B cell (primary cell): ENCODE measurements around the gene APLP2. TPM values are rescaled to one million over a fixed set of nuclear protein-coding genes. Genes with fewer than 3 reads are reported as not detected.

Source experiments
- ATAC-seq: fragments of 200-7000 bp; cut with Tn5 transposase; one replicate; pipeline ENCODE4 v1.10.0; 2021; ENCODE audit warnings: low read depth, mild to moderate bottlenecking, moderate number of reproducible peaks, moderate library complexity
- CTCF ChIA-PET: fragments of 350-600 bp; sonication (Branson Sonifier 250); formaldehyde crosslinking; loops from one replicate; lab custom pipeline; 2021; ENCODE audit warnings: antibody characterized with exemption, inconsistent platforms; lab: Charles Lee
- POLR2A ChIA-PET: fragments of 350-600 bp; sonication (Branson Sonifier 250); formaldehyde crosslinking; loops from one replicate; lab custom pipeline; 2021; ENCODE audit warnings: antibody characterized with exemption; lab: Charles Lee
- DNase-seq: peaks from one replicate; pipeline ENCODE4 v3.0.0; 2013
- H2AFZ ChIP-seq: 2 replicates; pipeline ENCODE4 v1.6.1; 2012; ENCODE audit warnings: mild to moderate bottlenecking, low read depth, low read length; ENCODE audit not compliant: insufficient read depth, poor library complexity, severe bottlenecking
- H3K27ac ChIP-seq, 2 donors: 1 replicate in 1 of 2; 2 replicates in 1 of 2; pipeline ENCODE4 v1.5.1; 2012 to 2013; ENCODE audit warnings: low read length in 2 of 2, mild to moderate bottlenecking in 2 of 2, moderate library complexity in 1 of 2
- H3K27me3 ChIP-seq, 4 experiments: fragments of 200-600 bp in 1 of 4; sonication (generic) in 1 of 4; replicated peaks in 1 of 4; 1 replicate in 2 of 4; 2 replicates in 2 of 4; pipeline versions ENCODE4 v1.6.1 to v1.7.0; 2013 to 2016; ENCODE audit warnings: low read length in 3 of 4, mild to moderate bottlenecking in 2 of 4, mixed read lengths in 1 of 4, moderate library complexity in 1 of 4; ENCODE audit not compliant: insufficient read depth in 4 of 4, control insufficient read depth in 3 of 4; ENCODE audit errors: control extremely low read depth in 1 of 4
- H3K36me3 ChIP-seq, 2 experiments: replicated peaks in 1 of 2; 1 replicate in 1 of 2; 2 replicates in 1 of 2; pipeline versions ENCODE4 v1.6.1 to v1.7.1; 2013; ENCODE audit warnings: low read length in 1 of 2; ENCODE audit not compliant: insufficient read depth in 2 of 2, control insufficient read depth in 1 of 2; ENCODE audit errors: control extremely low read depth in 1 of 2, extremely low read depth in 1 of 2
- H3K4me1 ChIP-seq, 2 donors: fragments of 200-600 bp in 1 of 2; sonication (generic) in 1 of 2; 1 replicate in 1 of 2; 2 replicates in 1 of 2; pipeline versions ENCODE4 v1.5.1 to v1.6.1; 2013 to 2017; ENCODE audit warnings: low read length in 2 of 2; ENCODE audit not compliant: control insufficient read depth in 2 of 2, insufficient read depth in 2 of 2
- H3K4me2 ChIP-seq: replicated peaks from 2 replicates; pipeline ENCODE3; 2012; ENCODE audit warnings: mild to moderate bottlenecking, low read depth, low read length; ENCODE audit not compliant: poor library complexity, severe bottlenecking
- H3K4me3 ChIP-seq, 5 experiments: fragments of 200-600 bp in 1 of 5; sonication (generic) in 1 of 5; 1 replicate in 3 of 5; 2 replicates in 2 of 5; pipeline versions ENCODE4 v1.5.1 to v1.7.0; 2011 to 2016; ENCODE audit warnings: low read length in 4 of 5, mild to moderate bottlenecking in 4 of 5, low read depth in 2 of 5, control low read depth in 1 of 5, moderate library complexity in 1 of 5; ENCODE audit not compliant: insufficient read depth in 1 of 5; ENCODE audit errors: control extremely low read depth in 1 of 5, extremely low read depth in 1 of 5
- H3K79me2 ChIP-seq: fragments of 200-600 bp; sonication (generic); one replicate; pipeline ENCODE4 v1.6.0; 2016; ENCODE audit warnings: low read length; ENCODE audit not compliant: control insufficient read depth, insufficient read depth
- H3K9ac ChIP-seq: fragments of 200-600 bp; sonication (generic); 2 replicates; pipeline ENCODE4 v1.6.1; 2017; ENCODE audit warnings: mild to moderate bottlenecking, low read length, moderate library complexity
- H3K9me3 ChIP-seq, 3 donors: one replicate each; pipeline versions ENCODE4 v1.6.1 to v1.7.1; 2013; ENCODE audit warnings: low read length in 2 of 3; ENCODE audit not compliant: control insufficient read depth in 2 of 3, insufficient read depth in 1 of 3; ENCODE audit errors: control extremely low read depth in 1 of 3
- H4K20me1 ChIP-seq: 2 replicates; pipeline ENCODE4 v1.6.0; 2012; ENCODE audit warnings: mild to moderate bottlenecking, low read length; ENCODE audit not compliant: insufficient read depth, control insufficient read depth, poor library complexity, severe bottlenecking
- H3K27ac Mint-ChIP-seq: one replicate; pipeline ENCODE4 v1.8.0; 2021; ENCODE audit warnings: mixed read lengths
- H3K27me3 Mint-ChIP-seq: one replicate; pipeline ENCODE4 v1.8.0; 2021; ENCODE audit warnings: mixed read lengths
- H3K4me1 Mint-ChIP-seq: one replicate; pipeline ENCODE4 v1.8.0; 2021; ENCODE audit warnings: mixed read lengths
- H3K4me3 Mint-ChIP-seq: one replicate; pipeline ENCODE4 v1.8.0; 2021; ENCODE audit warnings: mixed read lengths
- H3K9me3 Mint-ChIP-seq: one replicate; pipeline ENCODE4 v1.8.0; 2022; ENCODE audit warnings: mixed read lengths; ENCODE audit not compliant: insufficient read depth
- CTCF ChIP-seq: fragments of 200-600 bp; IDR thresholded peaks from one replicate; pipeline ENCODE4 v1.8.0; 2022; ENCODE audit warnings: antibody characterized with exemption, mild to moderate bottlenecking
- EZH2 ChIP-seq: IDR thresholded peaks from 2 replicates; pipeline ENCODE4 v1.6.1; 2012; ENCODE audit warnings: borderline replicate concordance, low read depth, mild to moderate bottlenecking, moderate library complexity, low read length; ENCODE audit not compliant: insufficient read depth, poor library complexity, severe bottlenecking
- WGBS: methylation state at CpG from one replicate; pipeline ENCODE4 v1.1.5; 2013; ENCODE audit warnings: missing lambda C conversion rate; ENCODE audit not compliant: insufficient coverage; 5-methylcytosine and 5-hydroxymethylcytosine counted together
- intact Hi-C: fragments of 100-400 bp; cut with micrococcal nuclease; formaldehyde crosslinking; loops from one replicate; pipeline ENCODE4 v1.10.0; 2022
- polyA plus RNA-seq: library from polyadenylated mRNA; depleted of rRNA; stranded (reverse); fragments of >200 nt; gene quantifications from 2 replicates; pipeline ENCODE4 v1.2.3, GENCODE V29; 2012
- total RNA-seq, 2 donors: library from RNA; stranded (reverse); fragments of 120-200 nt in 1 of 2; gene quantifications; 1 replicate in 1 of 2; 2 replicates in 1 of 2; pipeline versions ENCODE4 v1.2.3 to v1.2.4, GENCODE V29; 2013 to 2022

The APLP2 gene
- total and polyA plus RNA-seq, 2 donors (not counting 1 experiment from before 2014, with no cell fraction given), result 84.2 to 102 TPM

DNA sequence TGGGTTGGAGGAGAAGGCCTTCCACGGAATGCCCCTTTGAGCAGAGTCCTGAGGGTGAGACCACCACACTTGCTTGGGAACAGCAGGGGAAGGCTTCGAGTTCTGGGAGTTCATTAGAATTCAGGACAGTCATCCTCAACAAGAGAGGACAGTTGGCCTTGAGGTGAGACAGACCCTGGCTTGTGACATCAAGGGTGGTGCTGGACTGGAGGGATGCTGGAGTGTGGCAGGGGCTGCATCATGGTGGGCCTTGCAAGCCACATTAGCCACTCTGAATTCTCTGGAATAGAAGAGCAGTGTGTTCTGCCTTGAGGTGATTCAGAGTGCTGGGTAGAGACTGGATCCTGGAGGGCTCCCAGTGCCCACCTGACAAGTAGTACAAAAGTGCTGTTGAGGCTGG is 26.3 kb downstream of the APLP2 start:
- H3K9me3 ChIP-seq, result no peaks in the 10 kb centered on the region
- Mint-ChIP-seq H3K9me3 (no peaks in the 10 kb centered on the region), H3K4me1 (peaks cover 40% of the 10 kb centered on the region), H3K27ac (no peak overlapping the region), H3K4me3 (no peak overlapping the region), H3K27me3 (no peaks in the 10 kb centered on the region)
- H3K4me1 ChIP-seq, result peaks cover 8 to 13% of the 10 kb centered on the region in 2 donors
- TF ChIP-seq CTCF (no peak), EZH2 (no peak)
- H3K36me3 ChIP-seq, result no peaks in the 10 kb centered on the region
- no peak for DNase-seq
- peaks cover 71% of the 10 kb centered on the region for H3K79me2 ChIP-seq
- H3K4me3 ChIP-seq, result no peak overlapping the region
- H3K4me2 ChIP-seq, result no peak overlapping the region
- no peak for ATAC-seq
- H3K27ac ChIP-seq, result no peak overlapping the region
- no peak overlapping the region for H2AFZ ChIP-seq
- CTCF ChIA-PET, result no interaction called here
- no peak overlapping the region for H3K9ac ChIP-seq
- H3K27me3 ChIP-seq, result no peaks in the 10 kb centered on the region
- POLR2A ChIA-PET, result no interaction called here
- intact Hi-C loops, result no loop called here
- 90% methylated on average over 2 of the region's 2 CpGs for WGBS
- H4K20me1 ChIP-seq, result peaks cover 62% of the 10 kb centered on the region

DNA sequence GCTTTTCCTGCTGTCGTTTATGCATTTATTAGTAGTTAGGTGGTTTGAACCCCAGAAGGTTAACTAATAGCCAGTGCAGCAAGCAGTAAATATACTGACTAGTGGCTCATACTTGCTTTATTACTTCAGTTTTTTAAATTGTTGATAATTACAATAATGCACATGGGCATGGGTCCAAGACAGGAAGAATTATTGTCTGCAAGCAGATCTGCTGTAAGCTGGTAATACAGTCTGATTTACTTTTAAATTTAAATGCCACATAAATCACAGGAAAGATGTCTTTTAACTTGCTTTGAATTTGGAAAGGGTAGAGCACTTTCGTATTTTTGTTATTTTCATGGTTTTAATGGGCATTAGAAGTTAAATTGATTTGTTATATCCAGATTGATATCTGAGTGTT is 27.1 kb downstream of the APLP2 start:
- ChIA-PET CTCF (no interaction called here), POLR2A (no interaction called here)
- no peak for ATAC-seq
- Mint-ChIP-seq H3K27me3 (no peaks in the 10 kb centered on the region), H3K4me3 (no peak overlapping the region), H3K9me3 (no peaks in the 10 kb centered on the region), H3K4me1 (peaks cover 46% of the 10 kb centered on the region), H3K27ac (no peak overlapping the region)
- Histone ChIP-seq H3K4me1 (peaks cover 8 to 13% of the 10 kb centered on the region in 2 donors), H3K36me3 (no peaks in the 10 kb centered on the region), H4K20me1 (peaks cover 67% of the 10 kb centered on the region), H3K9ac (no peak overlapping the region), H3K27ac (no peak overlapping the region), H3K79me2 (peaks cover 79% of the 10 kb centered on the region), H3K9me3 (no peaks in the 10 kb centered on the region), H3K27me3 (no peaks in the 10 kb centered on the region), H3K4me3 (no peak overlapping the region), H2AFZ (no peak overlapping the region), H3K4me2 (no peak overlapping the region)
- DNase-seq, result no peak
- TF ChIP-seq CTCF (no peak), EZH2 (no peak)
- intact Hi-C loops, result no loop called here
- no CpG with 5 or more reads among the region's 2 CpGs for WGBS
